ENCODE measurements around the gene PPM1N.
"Not testable (repeated sequence)": the region's sequence is repeated elsewhere in the genome, so short reads cannot be mapped to it uniquely, and the experiment has no call there.

Gene PPM1N

DNA sequence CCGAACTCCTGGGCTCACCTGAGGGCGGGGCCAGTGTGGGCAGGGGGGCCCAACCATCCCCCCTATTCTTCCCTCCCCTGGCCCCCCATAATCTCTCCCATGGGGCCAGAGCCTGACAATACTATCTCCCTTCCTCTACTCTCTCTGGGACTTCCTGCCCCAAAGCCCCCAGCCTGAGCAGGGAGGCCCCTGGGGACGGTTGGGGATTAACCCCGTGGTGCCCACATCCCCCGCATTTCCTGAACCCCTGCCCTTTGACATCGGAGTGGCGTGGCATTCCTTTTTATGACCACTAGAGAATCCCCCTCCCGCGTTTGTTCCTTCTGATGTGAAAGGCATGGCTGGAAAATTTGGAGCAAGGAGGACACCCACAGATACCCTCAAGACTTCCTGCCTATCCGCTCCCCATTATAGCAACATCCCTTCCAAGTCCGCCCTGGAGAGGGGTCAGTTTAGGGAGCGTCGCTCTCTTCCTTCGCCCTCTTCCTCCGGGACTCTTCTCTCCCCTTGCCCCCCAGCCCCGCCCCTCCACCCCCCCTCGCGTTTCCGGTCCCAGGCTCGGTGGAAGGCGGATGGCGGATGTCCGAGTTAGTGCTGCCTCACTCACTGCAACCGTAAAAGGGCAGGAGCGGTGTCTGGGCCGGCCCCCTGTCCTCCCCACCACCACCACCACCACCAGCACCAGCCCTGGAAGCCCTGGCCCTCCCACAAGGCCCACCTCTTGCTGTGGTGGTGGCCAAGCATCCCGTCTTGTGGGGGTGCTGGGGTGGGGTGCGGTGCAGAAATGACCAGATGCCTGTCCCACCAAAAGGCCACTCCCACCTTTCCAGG is 10.8 kb downstream of the PPM1N start:
- DNase-seq (ENCODE audit: low spot score): peak; percentile 87

- DNase-seq (ENCODE audit: low spot score): no peak
Measured at GRCh38 chr19:45509692-45510015, 11.4 kb downstream of the PPM1N start.

- DNase-seq (ENCODE audit: low spot score): not testable (repeated sequence)
Measured at GRCh38 chr19:45510352-45510751, 12.1 kb downstream of the PPM1N start.

GRCh38 chr19:45511074-45511473 is 12.8 kb downstream of the PPM1N start:
- DNase-seq (ENCODE audit: low spot score): no peak

GRCh38 chr19:45512881-45513483 is 14.7 kb downstream of the PPM1N start:
- DNase-seq (ENCODE audit: low spot score): no peak

- DNase-seq (ENCODE audit: low spot score): no peak
Measured at GRCh38 chr19:45514376-45515051, 16.3 kb downstream of the PPM1N start.

- DNase-seq (ENCODE audit: low spot score): no peak
Measured at GRCh38 chr19:45515081-45515624, 16.9 kb downstream of the PPM1N start.

GRCh38 chr19:45515807-45516401 is 17.7 kb downstream of the PPM1N start:
- no peak for DNase-seq (ENCODE audit: low spot score)

DNA sequence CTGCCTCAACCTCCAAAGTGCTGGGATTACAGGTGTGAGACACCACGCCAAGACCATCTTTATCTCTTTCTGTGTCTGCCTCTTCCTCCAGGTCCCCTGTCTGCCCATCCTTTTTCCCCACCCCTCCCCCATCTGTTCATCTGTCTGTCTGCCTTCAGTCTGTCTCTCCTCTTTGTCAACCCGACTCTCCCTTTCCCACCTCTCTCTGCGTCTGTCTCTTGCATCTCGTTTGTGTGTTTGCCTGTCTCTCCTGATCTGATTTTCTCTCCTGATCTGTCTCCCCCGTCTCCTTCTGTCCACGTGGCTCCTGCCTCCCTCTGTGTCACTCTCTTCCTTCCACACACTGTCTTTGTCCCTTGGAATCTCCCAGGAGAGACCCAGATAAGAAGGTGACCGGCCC is 19.0 kb downstream of the PPM1N start:
- no peak for DNase-seq (ENCODE audit: low spot score)

DNA sequence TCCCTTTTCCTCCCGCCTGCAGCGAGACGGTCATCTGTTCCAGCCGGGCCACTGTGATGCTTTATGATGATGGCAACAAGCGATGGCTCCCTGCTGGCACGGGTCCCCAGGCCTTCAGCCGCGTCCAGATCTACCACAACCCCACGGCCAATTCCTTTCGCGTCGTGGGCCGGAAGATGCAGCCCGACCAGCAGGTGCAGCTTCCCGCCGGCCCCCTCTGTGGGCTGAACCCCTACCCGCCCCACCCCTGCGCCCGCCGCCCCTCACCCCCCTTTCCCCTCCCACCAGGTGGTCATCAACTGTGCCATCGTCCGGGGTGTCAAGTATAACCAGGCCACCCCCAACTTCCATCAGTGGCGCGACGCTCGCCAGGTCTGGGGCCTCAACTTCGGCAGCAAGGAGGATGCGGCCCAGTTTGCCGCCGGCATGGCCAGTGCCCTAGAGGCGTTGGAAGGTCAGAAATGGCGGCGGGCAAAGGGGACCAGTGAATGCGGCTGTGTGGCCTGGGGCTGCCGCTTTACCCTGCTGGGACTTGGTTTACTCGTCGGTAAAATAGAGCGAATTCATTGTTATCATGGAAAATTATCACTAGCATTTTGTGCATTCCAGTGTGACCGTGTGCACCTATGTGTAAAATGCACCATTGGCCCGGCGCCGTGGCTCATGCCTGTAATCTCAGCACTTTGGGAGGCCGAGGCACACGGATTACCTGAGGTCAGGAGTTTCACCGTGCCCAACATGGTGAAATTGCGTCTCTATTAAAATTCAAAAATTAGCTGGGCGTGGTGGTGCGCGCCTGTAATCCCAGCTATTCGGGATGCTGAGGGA is 19.6 kb downstream of the PPM1N start:
- DNase-seq (ENCODE audit: low spot score): no peak

DNA sequence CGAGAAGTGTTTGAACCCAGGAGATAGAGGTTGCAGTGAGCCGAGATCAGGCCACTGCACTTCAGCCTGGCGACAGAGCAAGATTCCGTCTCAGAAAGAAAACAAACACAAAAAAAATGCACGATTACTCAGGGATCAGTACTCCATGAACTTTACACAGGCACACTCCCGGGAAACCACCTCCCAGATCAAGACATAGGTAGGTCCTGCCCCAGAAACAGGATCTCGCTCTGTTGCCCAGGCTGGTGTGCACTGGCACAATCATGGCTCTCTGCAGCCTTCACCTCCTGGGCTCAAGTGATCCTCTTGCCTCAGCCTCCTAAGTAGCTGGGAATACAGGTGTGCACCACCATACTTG is 20.2 kb downstream of the PPM1N start:
- DNase-seq (ENCODE audit: low spot score): no peak

- DNase-seq (ENCODE audit: low spot score): no peak
Measured at GRCh38 chr19:45522010-45522941, 24.0 kb downstream of the PPM1N start.

DNA sequence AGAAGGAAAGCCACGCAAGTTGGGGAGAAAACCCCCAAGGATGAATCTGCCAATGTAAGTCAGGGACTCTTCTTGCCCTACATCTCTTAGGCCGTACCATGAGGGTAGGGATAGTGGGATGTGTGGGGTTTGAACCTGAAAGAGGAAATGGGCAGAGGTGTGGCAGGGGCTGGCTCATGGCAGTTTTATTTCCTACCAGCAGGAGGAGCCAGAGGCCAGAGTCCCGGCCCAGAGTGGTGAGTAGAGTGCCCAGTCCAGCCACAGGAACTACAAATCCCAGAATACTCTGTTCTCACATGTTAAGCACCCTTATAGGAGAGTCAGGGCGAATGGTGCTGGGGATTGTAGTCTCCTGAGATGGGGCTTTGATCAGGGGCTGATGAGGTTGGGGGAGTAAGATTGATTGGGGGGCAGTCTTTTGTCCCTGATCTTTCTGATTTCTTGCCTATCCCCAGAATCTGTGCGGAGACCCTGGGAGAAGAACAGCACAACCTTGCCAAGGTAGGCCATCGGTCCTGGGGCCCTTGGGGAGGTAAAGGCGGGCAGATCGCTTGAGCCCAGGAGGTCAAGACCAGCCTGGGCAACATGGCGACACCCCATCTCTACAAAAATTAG is 25.5 kb downstream of the PPM1N start:
- DNase-seq (ENCODE audit: low spot score): peak; percentile 93

GRCh38 chr19:45524575-45525129 is 26.4 kb downstream of the PPM1N start:
- no peak for DNase-seq (ENCODE audit: low spot score)

DNA sequence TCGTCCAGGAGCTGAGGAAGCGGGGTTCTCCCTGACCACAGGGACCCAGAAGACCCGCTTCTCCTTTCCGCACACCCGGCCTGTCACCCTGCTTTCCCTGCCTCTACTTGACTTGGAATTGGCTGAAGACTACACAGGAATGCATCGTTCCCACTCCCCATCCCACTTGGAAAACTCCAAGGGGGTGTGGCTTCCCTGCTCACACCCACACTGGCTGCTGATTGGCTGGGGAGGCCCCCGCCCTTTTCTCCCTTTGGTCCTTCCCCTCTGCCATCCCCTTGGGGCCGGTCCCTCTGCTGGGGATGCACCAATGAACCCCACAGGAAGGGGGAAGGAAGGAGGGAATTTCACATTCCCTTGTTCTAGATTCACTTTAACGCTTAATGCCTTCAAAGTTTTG is 27.9 kb downstream of the PPM1N start:
- DNase-seq (ENCODE audit: low spot score): peak; percentile 82

DNA sequence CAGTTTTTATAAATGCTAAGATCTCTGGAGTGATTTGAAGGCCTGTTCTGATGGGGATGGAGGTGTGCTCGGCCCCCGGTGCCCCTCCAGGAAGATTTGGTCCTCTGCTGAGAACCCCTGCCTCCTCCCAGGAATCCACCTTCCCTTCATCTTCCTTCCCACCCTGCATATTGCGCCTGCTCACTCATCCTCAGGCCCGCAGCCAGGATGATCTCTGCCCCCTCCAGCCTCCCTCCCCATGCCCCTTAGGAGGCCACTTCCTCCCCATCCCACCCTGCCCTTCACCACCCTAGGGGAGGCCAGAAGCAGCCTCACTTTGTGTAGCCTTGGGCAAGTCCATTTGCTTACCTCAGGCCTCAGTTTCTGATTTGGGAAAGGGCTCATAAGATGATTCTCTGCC is 28.7 kb downstream of the PPM1N start:
- DNase-seq (ENCODE audit: low spot score): no peak

DNA sequence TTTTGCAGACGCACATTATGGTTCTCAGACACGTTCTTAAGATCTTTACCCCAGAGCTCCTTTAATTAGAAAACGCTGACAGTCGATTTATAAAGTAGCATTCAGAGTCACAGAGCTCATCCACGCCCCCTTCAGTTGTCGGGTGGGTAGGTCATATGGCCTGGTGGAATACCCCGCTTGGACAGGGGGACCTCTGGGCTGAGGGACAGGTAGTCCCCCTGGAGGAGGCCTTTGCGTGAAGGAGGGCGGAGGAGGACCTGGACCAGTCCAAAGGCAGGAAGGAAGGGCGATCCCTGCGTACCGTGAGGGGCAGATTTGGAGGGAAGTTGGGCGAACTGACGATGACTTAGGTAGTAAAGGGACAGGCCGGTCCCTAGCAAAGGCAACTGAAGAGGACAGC is 29.5 kb downstream of the PPM1N start:
- DNase-seq (ENCODE audit: low spot score): no peak

DNA sequence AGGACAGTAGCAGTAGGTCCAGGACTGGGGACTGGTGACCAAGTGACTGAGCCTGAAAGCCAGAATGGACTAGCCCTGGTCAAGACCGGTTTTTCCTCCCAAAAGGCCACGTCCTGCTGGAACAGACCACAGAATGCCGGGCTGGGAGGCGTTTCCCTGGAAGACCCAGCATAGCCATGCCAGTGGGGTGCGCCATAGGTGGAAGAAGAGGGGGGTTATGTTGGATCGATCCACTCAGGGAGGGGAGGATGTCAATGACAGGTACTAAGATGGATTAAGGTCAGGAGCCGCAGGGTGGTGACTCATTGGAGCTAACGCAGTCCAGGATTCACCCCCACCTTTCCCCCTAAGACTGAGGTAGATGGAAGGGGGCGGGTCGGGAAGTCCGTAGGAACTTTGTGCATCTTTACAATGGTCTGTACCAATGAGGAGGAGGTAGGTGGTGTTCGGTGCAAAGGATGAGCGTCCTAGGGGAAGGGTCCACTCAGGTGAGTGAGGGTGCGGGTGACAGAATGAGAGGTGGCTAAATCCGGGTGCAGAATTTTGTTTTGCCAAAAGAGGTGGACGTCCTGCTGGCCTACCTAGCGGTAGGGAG is 30.0 kb downstream of the PPM1N start:
- DNase-seq (ENCODE audit: low spot score): peak; percentile 43

GRCh38 chr19:45528744-45529419 is 30.6 kb downstream of the PPM1N start:
- no peak for DNase-seq (ENCODE audit: low spot score)
